ENCODE data around the gene SLC22A4. TPM values are rescaled to one million over a fixed set of nuclear protein-coding genes. Genes with fewer than 3 reads are reported as not detected.
A peak's percentile ranks its signal among the peaks of the same experiment; 100 is the strongest.

SLC22A4 gene
- total and polyA plus RNA-seq, 4 donors: 0.25 to 42.2 (median 0.47) TPM

- peak; percentile 80 for DNase-seq (ENCODE audit: low spot score)
- Histone ChIP-seq H3K36me3 (ENCODE audit: control insufficient read depth in 4 of 4, insufficient read depth in 3 of 4, low read depth in 1 of 4, low read length in 3 of 4) (no peaks in the 10 kb centered on the region), H3K9me3 (ENCODE audit: control insufficient read depth in 4 of 4, low read length in 3 of 4) (no peaks in the 10 kb centered on the region), H3K27me3 (ENCODE audit: control insufficient read depth in 4 of 4, insufficient read depth in 4 of 4, low read length in 3 of 4) (no peaks in the 10 kb centered on the region), H3K27ac (ENCODE audit: low read depth in 1 of 2, low read length in 2 of 2) (peak overlapping the region; percentile 92), H3K4me1 (ENCODE audit: control insufficient read depth in 4 of 4, insufficient read depth in 4 of 4, low read length in 3 of 4) (peaks cover 5 to 18% (median 12%) of the 10 kb centered on the region in 4 donors), H3K4me3 (ENCODE audit: low read depth in 1 of 3, low read length in 3 of 3) (peak overlapping the region; percentile 46 to 75 (median 64)), H3K9ac (ENCODE audit: low read depth in 1 of 2, low read length in 2 of 2) (peak overlapping the region in 1 of 2 donors; percentile 86)
- no peak for TF ChIP-seq ATF3 (IDR thresholded peaks at IDR 0.05)
- no peak for TF ChIP-seq CTCF (IDR thresholded peaks at IDR 0.05; ENCODE audit: low read depth, low read length, missing input control)
- TF ChIP-seq YY1 (IDR thresholded peaks at IDR 0.05): no peak
- TF ChIP-seq FOXA2 (IDR thresholded peaks at IDR 0.05): no peak
- TF ChIP-seq MAX (IDR thresholded peaks at IDR 0.05): no peak
- TF ChIP-seq SP1 (IDR thresholded peaks at IDR 0.05): no peak
- no peak for TF ChIP-seq HNF4A (conservative IDR thresholded peaks at IDR 0.05)
- TF ChIP-seq TAF1 (conservative IDR thresholded peaks at IDR 0.05): no peak
- no peak for TF ChIP-seq EGR1 (IDR thresholded peaks at IDR 0.05; ENCODE audit: low read depth in 2 of 2)
- no peak for TF ChIP-seq JUND (IDR thresholded peaks at IDR 0.05)
- TF ChIP-seq GABPA (IDR thresholded peaks at IDR 0.05 in 1 of 2, conservative IDR thresholded peaks at IDR 0.05 in 1 of 2): no peak
- no peak for TF ChIP-seq RXRA (IDR thresholded peaks at IDR 0.05)
- TF ChIP-seq HNF4G (IDR thresholded peaks at IDR 0.05): no peak
- TF ChIP-seq REST (IDR thresholded peaks at IDR 0.05): no peak
- TF ChIP-seq NR2F2 (IDR thresholded peaks at IDR 0.05): no peak
- TF ChIP-seq ZBTB33 (IDR thresholded peaks at IDR 0.05): no peak
- no peak for TF ChIP-seq FOXA1 (IDR thresholded peaks at IDR 0.05)
- TF ChIP-seq RAD21 (IDR thresholded peaks at IDR 0.05): no peak
- 10% methylated on average over 50 of the region's 50 CpGs for WGBS
Observed at GRCh38 chr5:132294728-132295504, 722 bp downstream of the SLC22A4 start.
